Middle frontal gyrus (tissue), 1 donor: ENCODE data around the gene PRLR.
"Not testable (repeated sequence)": the region's sequence is repeated elsewhere in the genome, so short reads cannot be mapped to it uniquely, and the experiment has no call there.

ENCODE experiments used
- DNase-seq: peaks from one replicate; pipeline ENCODE4 v3.0.0-alpha.2; 2015; ENCODE audit warnings: low spot score; ENCODE audit errors: extremely low spot score

PRLR gene

GRCh38 chr5:35198075-35198474 is 32.2 kb downstream of the PRLR start:
- DNase-seq = no peak

GRCh38 chr5:35197351-35197750 is 32.9 kb downstream of the PRLR start:
- no peak for DNase-seq

GRCh38 chr5:35195472-35195852 is 34.8 kb downstream of the PRLR start:
- DNase-seq = no peak

- DNase-seq = no peak
Observed at GRCh38 chr5:35194635-35195471, 35.4 kb downstream of the PRLR start.

GRCh38 chr5:35192506-35192905 is 37.8 kb downstream of the PRLR start:
- no peak for DNase-seq

- not testable (repeated sequence) for DNase-seq
Observed at GRCh38 chr5:35189801-35190200, 40.5 kb downstream of the PRLR start.

- DNase-seq = no peak
Observed at GRCh38 chr5:35188031-35188457, 42.2 kb downstream of the PRLR start.

GRCh38 chr5:35187621-35188020 is 42.7 kb downstream of the PRLR start:
- DNase-seq = not testable (repeated sequence)

- DNase-seq = no peak
Observed at GRCh38 chr5:35186749-35187148, 43.5 kb downstream of the PRLR start.

- no peak for DNase-seq
Observed at GRCh38 chr5:35185518-35185917, 44.8 kb downstream of the PRLR start.

- DNase-seq = no peak
Observed at GRCh38 chr5:35183556-35183955, 46.7 kb downstream of the PRLR start.

- no peak for DNase-seq
Observed at GRCh38 chr5:35182910-35183535, 47.3 kb downstream of the PRLR start.

GRCh38 chr5:35182486-35182885 is 47.8 kb downstream of the PRLR start:
- no peak for DNase-seq

GRCh38 chr5:35180046-35180445 is 50.2 kb downstream of the PRLR start:
- DNase-seq = no peak

- no peak for DNase-seq
Observed at GRCh38 chr5:35177783-35178182, 52.5 kb downstream of the PRLR start.

- DNase-seq = no peak
Observed at GRCh38 chr5:35172533-35172932, 57.8 kb downstream of the PRLR start.

- DNase-seq = no peak
Observed at GRCh38 chr5:35171991-35172390, 58.3 kb downstream of the PRLR start.

- no peak for DNase-seq
Observed at GRCh38 chr5:35171078-35171477, 59.2 kb downstream of the PRLR start.

- DNase-seq = no peak
Observed at GRCh38 chr5:35166043-35166442, 64.2 kb downstream of the PRLR start.

GRCh38 chr5:35164860-35165542 is 65.3 kb downstream of the PRLR start:
- no peak for DNase-seq

GRCh38 chr5:35163710-35164033 is 66.6 kb downstream of the PRLR start:
- no peak for DNase-seq
